Loucy (cell line): Measurements from ENCODE around the gene SMIM23.

ENCODE experiments used
- H2AFZ ChIP-seq: fragments of 200-600 bp; sonication (generic); 2 replicates; pipeline ENCODE4 v1.6.0; 2016; ENCODE audit warnings: antibody characterized with exemption, mild to moderate bottlenecking, low read length, moderate library complexity
- H3F3A ChIP-seq: fragments of 200-600 bp; 2 replicates; pipeline ENCODE4 v1.6.0; 2016; ENCODE audit warnings: antibody characterized with exemption, low read depth, mild to moderate bottlenecking
- H3K27me3 ChIP-seq: fragments of 200-600 bp; sonication (generic); 2 replicates; pipeline ENCODE4 v1.6.1; 2014; ENCODE audit warnings: low read length, mild to moderate bottlenecking; ENCODE audit not compliant: insufficient read depth, poor library complexity, severe bottlenecking
- H3K36me3 ChIP-seq: fragments of 200-600 bp; sonication (generic); 2 replicates; pipeline ENCODE4 v1.6.1; 2016; ENCODE audit warnings: low read length; ENCODE audit not compliant: insufficient read depth
- H3K4me1 ChIP-seq: fragments of 200-600 bp; sonication (generic); 2 replicates; pipeline ENCODE4 v1.5.1; 2014; ENCODE audit warnings: low read length, mild to moderate bottlenecking; ENCODE audit not compliant: insufficient read depth, poor library complexity, severe bottlenecking
- H3K4me2 ChIP-seq: fragments of 200-600 bp; sonication (generic); 2 replicates; pipeline ENCODE4 v1.6.0; 2014; ENCODE audit warnings: antibody characterized with exemption, low read length, low read depth, mild to moderate bottlenecking; ENCODE audit not compliant: poor library complexity, severe bottlenecking
- H3K4me3 ChIP-seq: fragments of 200-600 bp; sonication (generic); 2 replicates; pipeline ENCODE4 v1.5.1; 2014; ENCODE audit warnings: low read length, mild to moderate bottlenecking, mixed read lengths; ENCODE audit not compliant: poor library complexity, severe bottlenecking
- H3K79me2 ChIP-seq: fragments of 200-600 bp; sonication (generic); 2 replicates; pipeline ENCODE4 v1.6.1; 2014; ENCODE audit warnings: low read length; ENCODE audit not compliant: insufficient read depth
- H3K9ac ChIP-seq: fragments of 200-600 bp; sonication (generic); 2 replicates; pipeline ENCODE4 v1.6.0; 2014; ENCODE audit warnings: mild to moderate bottlenecking, low read depth, low read length, moderate library complexity; ENCODE audit not compliant: poor library complexity, severe bottlenecking
- H3K9me2 ChIP-seq: fragments of 200-600 bp; sonication (generic); replicated peaks from 2 replicates; pipeline ENCODE4 v1.6.1; 2016; ENCODE audit warnings: low read depth, low read length, mixed read lengths
- H3K9me3 ChIP-seq: fragments of 200-600 bp; sonication (generic); 2 replicates; pipeline ENCODE4 v1.6.1; 2014; ENCODE audit warnings: mild to moderate bottlenecking, antibody characterized with exemption, low read length, low read depth; ENCODE audit not compliant: insufficient read depth
- H4K20me1 ChIP-seq: fragments of 200-600 bp; sonication (generic); 2 replicates; pipeline ENCODE4 v1.6.0; 2014; ENCODE audit warnings: antibody characterized with exemption, low read length, mild to moderate bottlenecking; ENCODE audit not compliant: insufficient read depth, poor library complexity, severe bottlenecking
- EZH2phosphoT487 ChIP-seq: fragments of 200-600 bp; IDR thresholded peaks from 2 replicates; pipeline ENCODE4 v1.6.1; 2018; ENCODE audit warnings: antibody characterized with exemption, mild to moderate bottlenecking, moderate library complexity, borderline replicate concordance
- TF ChIP-seq, protein P1 (sequence below): fragments of 200-600 bp; sonication (generic); conservative IDR thresholded peaks from 2 replicates; pipeline ENCODE4 v1.5.1; 2014; ENCODE audit warnings: mild to moderate bottlenecking, antibody characterized with exemption, low read length

The SMIM23 gene

DNA sequence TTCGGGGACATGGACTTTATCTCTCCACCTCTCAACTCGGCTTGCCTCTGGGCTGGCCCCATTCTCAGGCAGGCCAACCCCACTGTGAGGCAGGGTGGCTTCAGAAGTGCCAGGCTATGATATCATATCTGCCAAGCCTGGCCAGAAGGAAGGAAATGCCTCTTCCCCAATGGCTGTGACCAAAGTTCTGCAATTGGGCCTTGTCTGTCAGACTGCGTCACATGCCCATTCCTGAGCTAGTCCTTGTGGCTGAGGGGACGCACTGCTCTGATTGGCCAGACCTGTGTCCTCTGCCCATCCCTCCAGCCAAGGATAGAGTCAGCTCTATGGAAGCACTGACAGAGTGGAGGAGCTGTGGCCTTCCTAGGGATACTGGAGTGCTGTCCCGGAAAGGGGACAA, 11.9 kb downstream of the SMIM23 start:
- Histone ChIP-seq H2AFZ (no peak overlapping the region), H3F3A (no peaks in the 10 kb centered on the region)
- TF ChIP-seq, protein P1, sequence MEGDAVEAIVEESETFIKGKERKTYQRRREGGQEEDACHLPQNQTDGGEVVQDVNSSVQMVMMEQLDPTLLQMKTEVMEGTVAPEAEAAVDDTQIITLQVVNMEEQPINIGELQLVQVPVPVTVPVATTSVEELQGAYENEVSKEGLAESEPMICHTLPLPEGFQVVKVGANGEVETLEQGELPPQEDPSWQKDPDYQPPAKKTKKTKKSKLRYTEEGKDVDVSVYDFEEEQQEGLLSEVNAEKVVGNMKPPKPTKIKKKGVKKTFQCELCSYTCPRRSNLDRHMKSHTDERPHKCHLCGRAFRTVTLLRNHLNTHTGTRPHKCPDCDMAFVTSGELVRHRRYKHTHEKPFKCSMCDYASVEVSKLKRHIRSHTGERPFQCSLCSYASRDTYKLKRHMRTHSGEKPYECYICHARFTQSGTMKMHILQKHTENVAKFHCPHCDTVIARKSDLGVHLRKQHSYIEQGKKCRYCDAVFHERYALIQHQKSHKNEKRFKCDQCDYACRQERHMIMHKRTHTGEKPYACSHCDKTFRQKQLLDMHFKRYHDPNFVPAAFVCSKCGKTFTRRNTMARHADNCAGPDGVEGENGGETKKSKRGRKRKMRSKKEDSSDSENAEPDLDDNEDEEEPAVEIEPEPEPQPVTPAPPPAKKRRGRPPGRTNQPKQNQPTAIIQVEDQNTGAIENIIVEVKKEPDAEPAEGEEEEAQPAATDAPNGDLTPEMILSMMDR = no peak
- TF ChIP-seq EZH2phosphoT487 = no peak

DNA sequence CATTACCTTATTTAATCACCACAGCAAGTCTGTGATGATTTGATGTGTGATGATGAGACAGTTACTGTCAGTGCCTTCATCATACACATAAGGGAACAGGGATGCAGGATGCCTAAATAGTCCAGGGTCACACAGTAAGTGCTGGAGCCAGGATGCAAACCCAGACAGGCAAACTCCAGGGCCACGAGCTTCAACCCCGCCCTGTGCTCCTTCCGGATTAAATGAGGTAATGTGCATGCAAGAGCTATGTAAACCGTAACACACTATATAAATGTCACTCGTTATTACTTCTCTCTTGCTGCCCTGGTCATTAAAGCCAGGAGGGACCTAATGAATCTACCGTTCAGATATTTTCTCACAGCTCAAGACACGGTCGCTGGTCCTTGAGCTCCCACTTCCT, 12.8 kb downstream of the SMIM23 start:
- TF ChIP-seq, protein P1 = no peak
- TF ChIP-seq EZH2phosphoT487 = no peak
- Histone ChIP-seq H3F3A (no peaks in the 10 kb centered on the region), H3K36me3 (no peaks in the 10 kb centered on the region), H3K9me2 (no peaks in the 10 kb centered on the region), H2AFZ (no peak overlapping the region), H3K27me3 (no peaks in the 10 kb centered on the region), H3K4me3 (no peak overlapping the region), H4K20me1 (no peaks in the 10 kb centered on the region), H3K4me1 (peaks cover 10% of the 10 kb centered on the region), H3K9ac (no peak overlapping the region), H3K79me2 (no peaks in the 10 kb centered on the region), H3K4me2 (no peak overlapping the region), H3K9me3 (no peaks in the 10 kb centered on the region)

More for the DNA sequence above, 11.9 kb downstream of the SMIM23 start:
- no peaks in the 10 kb centered on the region for H3K36me3 ChIP-seq
- no peak overlapping the region for H3K4me3 ChIP-seq
- no peaks in the 10 kb centered on the region for H3K79me2 ChIP-seq
- no peaks in the 10 kb centered on the region for H4K20me1 ChIP-seq
- H3K9me2 ChIP-seq = no peaks in the 10 kb centered on the region
- peaks cover 10% of the 10 kb centered on the region for H3K4me1 ChIP-seq
- no peaks in the 10 kb centered on the region for H3K9me3 ChIP-seq
- no peaks in the 10 kb centered on the region for H3K27me3 ChIP-seq
- no peak overlapping the region for H3K4me2 ChIP-seq
- H3K9ac ChIP-seq = no peak overlapping the region

DNA sequence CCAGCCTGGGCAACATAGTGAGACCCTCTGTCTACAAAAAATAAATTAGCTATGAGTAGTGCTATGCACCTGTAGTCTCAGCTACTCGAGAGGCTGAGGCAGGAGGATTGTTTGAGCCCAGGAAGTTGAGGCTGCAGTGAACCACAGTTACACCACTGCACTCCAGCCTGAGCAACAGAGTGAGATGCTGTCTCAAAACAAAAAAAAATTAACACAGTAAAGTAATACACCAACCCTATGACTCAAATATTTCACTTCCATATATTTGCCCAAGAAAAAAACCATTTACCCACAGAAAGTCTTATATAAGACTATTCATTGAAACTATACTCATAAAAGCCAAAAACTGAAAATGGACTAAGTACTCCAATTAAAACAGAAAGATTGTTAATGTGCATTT, 16.2 kb downstream of the SMIM23 start:
- H3K4me3 ChIP-seq = no peak overlapping the region
- no peaks in the 10 kb centered on the region for H3K36me3 ChIP-seq
- no peaks in the 10 kb centered on the region for H3K27me3 ChIP-seq
- no peaks in the 10 kb centered on the region for H3K9me2 ChIP-seq
- no peak for TF ChIP-seq EZH2phosphoT487
- TF ChIP-seq, protein P1 = no peak
- no peaks in the 10 kb centered on the region for H4K20me1 ChIP-seq
- H3F3A ChIP-seq = no peaks in the 10 kb centered on the region
- H3K9ac ChIP-seq = no peak overlapping the region
- H3K9me3 ChIP-seq = no peaks in the 10 kb centered on the region
- H2AFZ ChIP-seq = no peak overlapping the region
- H3K4me1 ChIP-seq = peaks cover 3% of the 10 kb centered on the region
- H3K4me2 ChIP-seq = no peak overlapping the region
- no peaks in the 10 kb centered on the region for H3K79me2 ChIP-seq
